ENCODE results near the gene STIP1.

GRCh38 chr11:64208086-64208795 is 22.3 kb downstream of the STIP1 start:
- TF ChIP-seq CTCF (IDR thresholded peaks at IDR 0.05; ENCODE audit: extremely low read depth in 1 of 2, insufficient read depth in 1 of 2, low read depth in 1 of 2, low read length in 2 of 2) (no peak), POLR2AphosphoS5 (IDR thresholded peaks at IDR 0.05; ENCODE audit: insufficient read depth, low read depth, low read length) (no peak), EZH2 (IDR thresholded peaks at IDR 0.05; ENCODE audit: borderline replicate concordance, low read depth, low read length, severe bottlenecking) (no peak)
